ENCODE measurements around the gene EPYC. TPM values are rescaled to one million over a fixed set of nuclear protein-coding genes. Genes with fewer than 3 reads are reported as not detected.

EPYC gene
- total RNA-seq, 1 donor from 2014 or later: not detected

DNA sequence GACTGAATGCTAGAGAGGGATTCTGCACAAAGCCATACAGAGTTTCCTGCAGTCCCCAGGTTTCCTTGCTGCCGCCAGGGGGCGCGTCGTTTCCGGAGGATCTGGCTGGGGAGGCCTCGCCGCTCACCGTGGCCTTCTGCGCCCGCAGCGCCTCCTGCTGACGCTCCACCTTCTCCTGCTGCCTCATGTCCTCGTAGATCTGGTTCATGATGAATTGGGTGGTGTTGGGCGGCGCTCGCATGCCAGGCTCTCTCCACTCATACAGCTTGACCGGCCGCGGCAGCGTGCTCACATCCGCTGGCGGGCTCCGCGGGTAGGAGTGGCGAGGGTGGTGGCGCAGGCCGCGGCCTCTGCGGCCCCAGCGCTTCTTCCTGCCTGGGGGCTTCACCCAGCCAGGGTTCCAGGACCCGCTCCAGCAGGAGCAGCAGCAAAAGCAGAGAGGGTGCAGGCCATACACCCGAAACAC is 50.8 kb downstream of the EPYC start:
- TF ChIP-seq, protein P1, sequence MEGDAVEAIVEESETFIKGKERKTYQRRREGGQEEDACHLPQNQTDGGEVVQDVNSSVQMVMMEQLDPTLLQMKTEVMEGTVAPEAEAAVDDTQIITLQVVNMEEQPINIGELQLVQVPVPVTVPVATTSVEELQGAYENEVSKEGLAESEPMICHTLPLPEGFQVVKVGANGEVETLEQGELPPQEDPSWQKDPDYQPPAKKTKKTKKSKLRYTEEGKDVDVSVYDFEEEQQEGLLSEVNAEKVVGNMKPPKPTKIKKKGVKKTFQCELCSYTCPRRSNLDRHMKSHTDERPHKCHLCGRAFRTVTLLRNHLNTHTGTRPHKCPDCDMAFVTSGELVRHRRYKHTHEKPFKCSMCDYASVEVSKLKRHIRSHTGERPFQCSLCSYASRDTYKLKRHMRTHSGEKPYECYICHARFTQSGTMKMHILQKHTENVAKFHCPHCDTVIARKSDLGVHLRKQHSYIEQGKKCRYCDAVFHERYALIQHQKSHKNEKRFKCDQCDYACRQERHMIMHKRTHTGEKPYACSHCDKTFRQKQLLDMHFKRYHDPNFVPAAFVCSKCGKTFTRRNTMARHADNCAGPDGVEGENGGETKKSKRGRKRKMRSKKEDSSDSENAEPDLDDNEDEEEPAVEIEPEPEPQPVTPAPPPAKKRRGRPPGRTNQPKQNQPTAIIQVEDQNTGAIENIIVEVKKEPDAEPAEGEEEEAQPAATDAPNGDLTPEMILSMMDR (conservative IDR thresholded peaks at IDR 0.05; ENCODE audit: low read depth, low read length): peak; percentile 45
- DNase-seq (ENCODE audit: low read depth): no peak
- no peak overlapping the region for H3K4me3 ChIP-seq (ENCODE audit: low read depth, low read length)

DNA sequence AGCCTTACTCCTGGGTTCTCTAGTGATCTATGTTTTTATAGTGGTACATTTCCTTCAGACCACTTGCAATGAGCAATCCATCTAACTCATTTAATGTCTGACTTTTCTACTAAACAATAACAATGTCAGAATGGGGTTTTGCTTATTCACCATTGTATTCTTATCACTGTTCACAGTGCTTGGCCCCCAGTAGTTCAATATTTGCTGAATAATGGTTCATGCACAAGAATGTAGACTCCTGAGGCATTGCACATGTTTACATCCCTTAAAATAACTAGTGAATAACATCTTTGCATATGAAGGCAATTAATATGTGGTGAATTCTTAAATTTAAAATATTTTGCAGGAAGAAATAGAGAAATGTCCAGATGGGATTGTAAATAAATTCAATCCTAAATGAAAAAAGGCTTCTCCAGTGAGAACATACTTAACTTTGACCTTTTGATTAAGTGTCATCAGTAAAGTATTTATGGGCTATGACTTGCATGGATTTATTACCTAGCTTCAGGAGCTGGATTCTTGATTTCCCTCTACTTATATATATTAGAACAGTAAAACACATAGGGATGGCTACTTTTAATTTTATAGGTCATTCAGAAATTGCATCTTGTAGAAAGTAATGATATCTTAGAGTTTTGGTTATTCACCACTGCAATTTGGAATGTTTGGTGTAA is 53.2 kb downstream of the EPYC start:
- no peak overlapping the region for H3K4me3 ChIP-seq (ENCODE audit: low read depth, low read length)
- TF ChIP-seq, protein P1 (conservative IDR thresholded peaks at IDR 0.05; ENCODE audit: low read depth, low read length): no peak
- no peak for DNase-seq (ENCODE audit: low read depth)

DNA sequence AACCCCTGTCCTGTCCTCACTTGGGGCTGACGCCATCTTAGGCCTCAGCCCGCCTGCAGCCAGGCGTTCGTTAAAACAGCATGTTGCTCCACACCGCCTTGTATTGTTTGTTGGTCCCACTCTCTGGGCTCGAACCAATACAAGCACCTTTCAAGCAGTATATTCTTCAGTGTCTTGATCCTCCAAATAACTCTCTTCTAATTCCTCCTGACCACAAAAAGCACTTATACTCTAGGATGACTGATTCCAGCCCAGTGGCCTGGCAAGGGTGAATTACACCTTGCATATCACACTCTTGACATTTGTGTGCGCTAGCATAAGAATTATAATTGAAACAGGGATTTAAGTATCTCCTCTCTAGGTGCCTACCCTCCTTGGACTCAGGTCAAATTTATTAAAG is 56.9 kb downstream of the EPYC start:
- no peak for DNase-seq (ENCODE audit: low read depth)
- no peak overlapping the region for H3K4me3 ChIP-seq (ENCODE audit: low read depth, low read length)
- TF ChIP-seq, protein P1 (conservative IDR thresholded peaks at IDR 0.05; ENCODE audit: low read depth, low read length): no peak

DNA sequence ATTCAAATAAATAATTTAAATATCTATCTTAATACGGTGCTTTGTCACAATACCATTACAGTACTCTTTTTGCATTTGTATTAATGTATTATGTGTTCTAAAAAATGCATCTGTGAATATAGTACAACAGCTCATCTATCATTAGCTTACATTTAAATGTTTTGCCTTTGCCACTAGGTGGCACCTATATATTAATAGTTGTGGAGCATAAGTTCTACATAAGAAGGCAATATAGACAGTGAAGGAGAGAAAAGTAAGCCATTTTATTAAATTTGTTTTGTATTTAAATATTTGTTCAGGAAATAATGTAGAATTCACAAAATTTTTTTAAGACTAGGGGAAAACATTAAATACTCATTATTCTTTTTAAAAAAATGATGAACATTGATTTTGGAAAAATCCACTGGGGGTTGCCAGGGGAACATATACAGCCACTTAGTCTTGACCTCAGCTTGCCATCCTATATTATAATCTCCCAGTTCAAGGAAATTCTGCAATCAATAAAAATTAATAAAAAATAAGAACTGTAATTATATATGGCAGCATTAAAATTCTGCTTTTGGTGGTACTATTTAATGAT is 59.6 kb downstream of the EPYC start:
- no peak overlapping the region for H3K4me3 ChIP-seq (ENCODE audit: low read depth, low read length)
- TF ChIP-seq, protein P1 (conservative IDR thresholded peaks at IDR 0.05; ENCODE audit: low read depth, low read length): peak; percentile 52
- DNase-seq (ENCODE audit: low read depth): no peak

DNA sequence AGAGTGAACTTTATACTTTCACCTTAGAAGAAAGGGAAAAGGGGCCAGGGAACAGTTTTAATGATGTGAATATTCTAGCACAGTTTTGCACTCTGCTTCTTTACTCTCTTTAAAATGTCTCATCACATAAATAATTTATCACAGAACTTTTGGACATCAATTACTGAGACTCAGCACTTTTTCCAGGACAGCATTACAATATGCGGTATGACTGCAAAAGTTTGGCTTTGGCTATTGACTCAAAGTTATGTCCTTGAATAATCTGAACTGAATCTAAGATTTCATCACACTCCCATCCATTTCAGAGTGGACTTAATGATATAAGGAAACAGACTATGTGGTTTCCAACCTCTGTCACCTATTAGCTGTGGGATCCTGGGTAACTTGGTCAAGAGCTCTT is 61.5 kb downstream of the EPYC start:
- DNase-seq (ENCODE audit: low read depth): no peak
- TF ChIP-seq, protein P1 (conservative IDR thresholded peaks at IDR 0.05; ENCODE audit: low read depth, low read length): no peak
- no peak overlapping the region for H3K4me3 ChIP-seq (ENCODE audit: low read depth, low read length)

DNA sequence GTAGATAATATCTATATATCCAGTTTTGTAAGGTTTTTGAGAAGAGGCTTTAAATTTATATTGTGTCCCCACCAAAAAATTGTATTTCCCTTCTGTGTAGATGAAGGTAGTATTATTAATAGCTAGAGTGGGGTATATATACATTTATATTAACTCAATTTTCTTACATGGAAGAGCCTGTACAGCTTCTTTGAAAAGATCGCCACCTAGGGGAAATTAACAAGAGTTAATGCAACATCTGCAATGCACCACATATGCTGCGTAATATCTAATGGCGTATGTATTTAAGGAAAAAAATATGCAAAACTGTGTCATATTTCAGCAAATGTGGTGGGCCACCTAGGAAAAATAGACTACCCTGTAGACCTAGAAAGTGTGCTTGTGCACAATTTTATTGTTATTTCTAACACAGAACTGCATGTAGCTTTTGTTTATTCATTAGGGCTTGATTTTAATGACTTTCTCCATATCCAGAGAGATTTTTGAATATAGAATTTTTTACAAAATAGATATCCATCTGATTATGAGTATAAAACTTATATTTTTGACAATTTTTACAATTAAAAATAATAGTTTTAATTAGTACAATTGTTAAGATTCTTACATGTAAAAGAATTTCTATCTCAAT is 63.8 kb downstream of the EPYC start:
- DNase-seq (ENCODE audit: low read depth): no peak
- TF ChIP-seq, protein P1 (conservative IDR thresholded peaks at IDR 0.05; ENCODE audit: low read depth, low read length): peak; percentile 75
- no peak overlapping the region for H3K4me3 ChIP-seq (ENCODE audit: low read depth, low read length)
